Neural progenitor cell (in vitro differentiated cells): ENCODE measurements around the gene YIPF2.

ENCODE experiments used
- EZH2 ChIP-seq: fragments of 200-600 bp; sonication (generic); IDR thresholded peaks from 2 replicates; pipeline ENCODE4 v1.6.1; 2017; ENCODE audit warnings: antibody characterized with exemption, mild to moderate bottlenecking, moderate library complexity
- TF ChIP-seq, protein P1 (sequence below): fragments of 200-600 bp; sonication (generic); IDR thresholded peaks from 2 replicates; pipeline ENCODE4 v1.5.1; 2017; ENCODE audit warnings: antibody characterized with exemption, mild to moderate bottlenecking

DNA sequence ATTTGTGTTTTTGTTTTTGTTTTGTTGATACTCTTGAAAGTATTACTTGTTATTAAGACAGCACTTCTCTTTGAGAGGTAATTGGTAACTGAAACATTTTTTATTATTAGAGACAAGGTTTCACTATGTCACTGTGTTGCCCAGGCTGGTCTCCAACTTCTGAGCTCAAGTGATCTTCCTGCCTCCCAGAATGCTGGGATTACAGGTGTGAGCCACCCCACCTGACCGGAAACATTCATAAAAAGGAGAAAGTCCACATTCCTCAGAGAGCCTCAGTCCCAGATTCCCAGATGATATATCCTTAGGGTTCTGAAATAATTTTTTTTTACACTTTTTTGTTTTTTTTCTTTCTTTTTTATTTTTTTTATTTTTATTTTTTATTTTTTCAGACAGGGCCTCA is 54.4 kb downstream of the YIPF2 start:
- TF ChIP-seq, protein P1, sequence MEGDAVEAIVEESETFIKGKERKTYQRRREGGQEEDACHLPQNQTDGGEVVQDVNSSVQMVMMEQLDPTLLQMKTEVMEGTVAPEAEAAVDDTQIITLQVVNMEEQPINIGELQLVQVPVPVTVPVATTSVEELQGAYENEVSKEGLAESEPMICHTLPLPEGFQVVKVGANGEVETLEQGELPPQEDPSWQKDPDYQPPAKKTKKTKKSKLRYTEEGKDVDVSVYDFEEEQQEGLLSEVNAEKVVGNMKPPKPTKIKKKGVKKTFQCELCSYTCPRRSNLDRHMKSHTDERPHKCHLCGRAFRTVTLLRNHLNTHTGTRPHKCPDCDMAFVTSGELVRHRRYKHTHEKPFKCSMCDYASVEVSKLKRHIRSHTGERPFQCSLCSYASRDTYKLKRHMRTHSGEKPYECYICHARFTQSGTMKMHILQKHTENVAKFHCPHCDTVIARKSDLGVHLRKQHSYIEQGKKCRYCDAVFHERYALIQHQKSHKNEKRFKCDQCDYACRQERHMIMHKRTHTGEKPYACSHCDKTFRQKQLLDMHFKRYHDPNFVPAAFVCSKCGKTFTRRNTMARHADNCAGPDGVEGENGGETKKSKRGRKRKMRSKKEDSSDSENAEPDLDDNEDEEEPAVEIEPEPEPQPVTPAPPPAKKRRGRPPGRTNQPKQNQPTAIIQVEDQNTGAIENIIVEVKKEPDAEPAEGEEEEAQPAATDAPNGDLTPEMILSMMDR, result no peak
- TF ChIP-seq EZH2, result no peak
